Trophoblast cell (in vitro differentiated cells and primary cell): ENCODE measurements around the gene TTC21B.

Source experiments
- DNase-seq, 2 donors: peaks; one replicate each; pipeline ENCODE4 v3.0.0-alpha.2; 2016
- H2AFZ ChIP-seq: 2 replicates; pipeline ENCODE4 v1.6.1; 2013; ENCODE audit warnings: low read length, moderate library complexity, mild to moderate bottlenecking; ENCODE audit not compliant: insufficient read depth, poor library complexity
- H2AK5ac ChIP-seq: 2 replicates; pipeline ENCODE4 v1.6.1; 2013; ENCODE audit warnings: mild to moderate bottlenecking, low read length
- H2BK120ac ChIP-seq: 2 replicates; pipeline ENCODE4 v1.6.1; 2013; ENCODE audit warnings: low read length, mild to moderate bottlenecking, moderate library complexity; ENCODE audit not compliant: insufficient read depth, poor library complexity
- H2BK12ac ChIP-seq: 2 replicates; pipeline ENCODE4 v1.6.1; 2013; ENCODE audit warnings: mild to moderate bottlenecking, low read length, moderate library complexity
- H2BK5ac ChIP-seq: 2 replicates; pipeline ENCODE4 v1.6.1; 2013; ENCODE audit warnings: low read length, low read depth, moderate library complexity, mild to moderate bottlenecking; ENCODE audit not compliant: poor library complexity
- H3K14ac ChIP-seq: 2 replicates; pipeline ENCODE4 v1.6.1; 2013; ENCODE audit warnings: mild to moderate bottlenecking, low read length
- H3K18ac ChIP-seq: 2 replicates; pipeline ENCODE4 v1.6.1; 2013; ENCODE audit warnings: mild to moderate bottlenecking, low read length
- H3K23ac ChIP-seq: 2 replicates; pipeline ENCODE4 v1.6.1; 2013; ENCODE audit warnings: low read length
- H3K27ac ChIP-seq: 2 replicates; pipeline ENCODE4 v1.5.1; 2013; ENCODE audit warnings: low read depth, mild to moderate bottlenecking, inconsistent platforms, low read length, moderate library complexity
- H3K27me3 ChIP-seq: 2 replicates; pipeline ENCODE4 v1.6.1; 2013; ENCODE audit warnings: inconsistent platforms, mild to moderate bottlenecking, low read length, moderate library complexity; ENCODE audit not compliant: insufficient read depth
- H3K36me3 ChIP-seq, 2 experiments: 1 replicate in 1 of 2; 2 replicates in 1 of 2; pipeline ENCODE4 v1.6.1; 2013; ENCODE audit warnings: low read length in 2 of 2, mild to moderate bottlenecking in 2 of 2, moderate library complexity in 1 of 2; ENCODE audit not compliant: insufficient read depth in 2 of 2, control insufficient read depth in 1 of 2
- H3K4ac ChIP-seq: 2 replicates; pipeline ENCODE4 v1.6.1; 2013; ENCODE audit warnings: low read depth, mild to moderate bottlenecking, low read length, moderate library complexity
- H3K4me1 ChIP-seq, 2 experiments: 1 replicate in 1 of 2; 2 replicates in 1 of 2; pipeline ENCODE4 v1.6.1; 2013; ENCODE audit warnings: low read length in 2 of 2, mild to moderate bottlenecking in 2 of 2, moderate library complexity in 1 of 2; ENCODE audit not compliant: insufficient read depth in 2 of 2, control insufficient read depth in 1 of 2
- H3K4me2 ChIP-seq: 2 replicates; pipeline ENCODE4 v1.6.1; 2013; ENCODE audit warnings: inconsistent platforms, mild to moderate bottlenecking, low read length, moderate library complexity
- H3K4me3 ChIP-seq: 2 replicates; pipeline ENCODE4 v1.5.1; 2013; ENCODE audit warnings: mild to moderate bottlenecking, low read depth, low read length, inconsistent platforms
- H3K79me1 ChIP-seq: one replicate; pipeline ENCODE4 v1.6.1; 2013; ENCODE audit warnings: low read length
- H3K79me2 ChIP-seq: 2 replicates; pipeline ENCODE4 v1.6.1; 2013; ENCODE audit warnings: low read length, mild to moderate bottlenecking; ENCODE audit not compliant: control insufficient read depth, insufficient read depth, poor library complexity
- H3K9ac ChIP-seq: 2 replicates; pipeline ENCODE4 v1.6.1; 2013; ENCODE audit warnings: mild to moderate bottlenecking, low read length
- H3K9me3 ChIP-seq: 2 replicates; pipeline ENCODE4 v1.6.1; 2013; ENCODE audit warnings: low read depth, mild to moderate bottlenecking, control low read depth, inconsistent platforms, low read length; ENCODE audit not compliant: insufficient read depth
- H4K12ac ChIP-seq: 2 replicates; pipeline ENCODE4 v1.6.1; 2013; ENCODE audit warnings: low read depth, mild to moderate bottlenecking, low read length, moderate library complexity
- H4K8ac ChIP-seq: 2 replicates; pipeline ENCODE4 v1.6.1; 2013; ENCODE audit warnings: low read depth, mild to moderate bottlenecking, low read length, moderate library complexity
- H4K91ac ChIP-seq: one replicate; pipeline ENCODE4 v1.6.1; 2013; ENCODE audit warnings: low read depth, mild to moderate bottlenecking, low read length, moderate library complexity
- WGBS: extraction: QIAGEN DNeasy Blood & Tissue Kit; methylation state at CpG from one replicate; pipeline ENCODE4 v1.1.7; 2013; ENCODE audit warnings: missing lambda C conversion rate; ENCODE audit not compliant: insufficient read length, insufficient coverage; ENCODE audit errors: extremely low coverage; 5-methylcytosine and 5-hydroxymethylcytosine counted together

TTC21B gene

DNA sequence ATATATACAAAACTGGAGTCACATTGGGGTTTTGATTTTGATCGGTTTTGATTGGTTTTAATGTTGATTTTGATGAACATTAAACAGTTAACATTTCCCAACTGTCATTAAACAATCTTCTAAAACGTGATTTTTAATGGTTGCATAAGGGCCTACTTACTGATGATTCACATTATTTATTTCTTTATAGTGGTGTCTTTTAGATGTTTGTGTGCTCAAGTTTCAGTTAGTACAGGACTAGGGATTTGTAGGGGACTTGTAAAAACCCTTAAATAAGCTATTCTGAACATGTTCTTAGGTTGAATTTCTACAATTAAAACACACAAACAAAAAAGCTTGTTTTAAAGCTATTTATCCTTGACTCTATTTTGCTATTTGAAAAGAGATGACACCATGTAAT, 61.6 kb downstream of the TTC21B start:
- WGBS, result 100% methylated on average over 1 of the region's 2 CpGs
- no peak overlapping the region for H4K91ac ChIP-seq

DNA sequence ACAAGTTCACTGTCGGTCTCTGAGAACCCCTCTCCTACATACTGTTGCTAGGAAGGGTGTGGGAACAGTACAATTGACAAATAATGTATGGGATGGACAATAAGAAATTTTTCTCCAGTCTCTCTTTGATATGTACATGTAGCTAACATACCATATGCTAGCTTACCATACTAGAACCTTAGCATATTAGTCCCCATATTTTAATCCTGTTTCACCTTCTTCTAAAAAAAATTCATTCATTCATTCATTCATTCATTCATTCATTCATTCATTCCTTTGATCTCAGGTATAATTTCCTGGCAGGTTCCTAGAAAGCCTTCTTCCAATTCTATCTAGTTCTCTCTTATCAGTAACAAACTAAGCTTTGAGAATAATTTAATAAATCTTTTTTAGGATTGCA, 62.2 kb downstream of the TTC21B start:
- Histone ChIP-seq H3K79me2 (no peaks in the 10 kb centered on the region), H4K91ac (no peak overlapping the region), H3K27me3 (no peaks in the 10 kb centered on the region), H3K36me3 (peaks cover 0 to 3% of the 10 kb centered on the region in 2 experiments), H3K79me1 (no peaks in the 10 kb centered on the region), H3K4ac (no peak overlapping the region), H4K8ac (no peak overlapping the region), H2BK120ac (no peak overlapping the region), H2AK5ac (no peak overlapping the region), H3K9ac (no peak overlapping the region), H3K4me1 (peaks cover 2 to 3% of the 10 kb centered on the region in 2 experiments), H3K27ac (no peak overlapping the region), H3K4me2 (no peak overlapping the region), H3K14ac (no peak overlapping the region), H2BK5ac (no peak overlapping the region), H2BK12ac (no peak overlapping the region), H3K18ac (no peak overlapping the region), H3K23ac (no peak overlapping the region), H4K12ac (no peak overlapping the region), H3K4me3 (no peak overlapping the region), H2AFZ (no peak overlapping the region), H3K9me3 (no peaks in the 10 kb centered on the region)
- no peak for DNase-seq
- WGBS, result no CpG with 5 or more reads among the region's 1 CpG

More for the DNA sequence above, 61.6 kb downstream of the TTC21B start:
- no peak overlapping the region for H2BK12ac ChIP-seq
- no peak overlapping the region for H2AK5ac ChIP-seq
- no peak overlapping the region for H3K23ac ChIP-seq
- H3K4me3 ChIP-seq, result no peak overlapping the region
- no peak overlapping the region for H3K14ac ChIP-seq
- no peaks in the 10 kb centered on the region for H3K36me3 ChIP-seq
- no peak overlapping the region for H3K4me2 ChIP-seq
- no peak overlapping the region for H4K12ac ChIP-seq
- H3K27me3 ChIP-seq, result no peaks in the 10 kb centered on the region
- H3K4ac ChIP-seq, result no peak overlapping the region
- H3K9me3 ChIP-seq, result no peaks in the 10 kb centered on the region
- H4K8ac ChIP-seq, result no peak overlapping the region
- no peak overlapping the region for H2BK5ac ChIP-seq
- no peaks in the 10 kb centered on the region for H3K79me2 ChIP-seq
- H3K4me1 ChIP-seq, result peaks cover 2 to 3% of the 10 kb centered on the region in 2 experiments
- no peak overlapping the region for H3K9ac ChIP-seq
- no peak for DNase-seq
- no peak overlapping the region for H2BK120ac ChIP-seq
- H3K18ac ChIP-seq, result no peak overlapping the region
- H3K27ac ChIP-seq, result no peak overlapping the region
- no peaks in the 10 kb centered on the region for H3K79me1 ChIP-seq
- H2AFZ ChIP-seq, result no peak overlapping the region

DNA sequence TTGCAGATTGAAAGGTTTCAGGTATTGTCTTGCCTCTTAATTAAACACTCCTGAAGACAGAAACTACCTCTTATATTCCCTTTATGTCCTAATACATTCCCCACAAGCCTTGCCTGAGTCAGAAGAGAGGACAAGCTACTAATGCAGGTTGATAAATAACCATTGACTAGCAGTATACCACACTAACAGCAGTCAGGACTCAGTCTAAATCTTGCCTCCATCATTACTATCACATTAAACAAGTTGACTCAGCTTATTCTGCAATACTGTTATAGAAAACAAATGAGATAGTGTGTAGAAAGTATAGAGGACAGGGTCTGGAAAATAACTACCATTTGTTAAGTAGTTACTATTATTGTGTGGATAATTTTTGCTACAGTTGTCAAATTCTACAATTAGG, 63.8 kb downstream of the TTC21B start:
- Histone ChIP-seq H3K23ac (no peak overlapping the region), H4K91ac (no peak overlapping the region), H3K4me1 (peaks cover 2 to 3% of the 10 kb centered on the region in 2 experiments), H2AFZ (no peak overlapping the region), H3K36me3 (peaks cover 1 to 3% of the 10 kb centered on the region in 2 experiments), H3K14ac (no peak overlapping the region), H3K9ac (no peak overlapping the region), H3K4ac (no peak overlapping the region), H3K9me3 (no peaks in the 10 kb centered on the region), H4K12ac (no peak overlapping the region), H2AK5ac (no peak overlapping the region), H3K4me3 (no peak overlapping the region), H2BK12ac (no peak overlapping the region), H3K4me2 (no peak overlapping the region), H3K79me1 (no peaks in the 10 kb centered on the region), H4K8ac (no peak overlapping the region), H3K79me2 (no peaks in the 10 kb centered on the region), H3K27me3 (no peaks in the 10 kb centered on the region), H2BK120ac (no peak overlapping the region), H3K18ac (no peak overlapping the region), H2BK5ac (no peak overlapping the region), H3K27ac (no peak overlapping the region)
- no peak for DNase-seq

DNA sequence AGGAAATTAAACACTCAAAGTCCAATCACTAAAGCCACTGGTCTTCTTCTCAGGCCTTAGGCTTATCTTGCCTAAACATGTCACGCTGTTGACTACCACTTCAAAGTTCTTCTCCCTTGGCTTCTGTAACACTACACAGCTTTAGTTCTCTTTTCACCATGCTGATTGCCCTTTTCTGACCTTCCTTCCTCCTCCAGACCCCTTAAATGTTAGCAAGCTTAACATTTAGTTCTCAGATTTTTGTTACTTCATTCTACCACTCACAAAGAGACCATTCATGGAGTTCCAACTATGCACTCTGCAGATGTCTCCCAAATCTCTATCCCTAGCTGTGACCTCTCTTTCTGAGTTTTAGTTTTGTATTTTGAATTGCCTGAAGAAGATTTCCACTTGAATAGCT, 64.4 kb downstream of the TTC21B start:
- H3K4me1 ChIP-seq, result peaks cover 2 to 3% of the 10 kb centered on the region in 2 experiments
- H3K36me3 ChIP-seq, result peaks cover 1 to 3% of the 10 kb centered on the region in 2 experiments
- H3K18ac ChIP-seq, result no peak overlapping the region
- H3K14ac ChIP-seq, result no peak overlapping the region
- no peaks in the 10 kb centered on the region for H3K9me3 ChIP-seq
- H2BK120ac ChIP-seq, result no peak overlapping the region
- H4K12ac ChIP-seq, result no peak overlapping the region
- no peak overlapping the region for H3K4me3 ChIP-seq
- H4K8ac ChIP-seq, result no peak overlapping the region
- H3K27ac ChIP-seq, result no peak overlapping the region
- no peak overlapping the region for H3K9ac ChIP-seq
- H4K91ac ChIP-seq, result no peak overlapping the region
- H2AFZ ChIP-seq, result no peak overlapping the region
- no CpG with 5 or more reads among the region's 1 CpG for WGBS
- no peak overlapping the region for H2BK12ac ChIP-seq
- no peak for DNase-seq
- H3K27me3 ChIP-seq, result no peaks in the 10 kb centered on the region
- no peak overlapping the region for H2AK5ac ChIP-seq
- H3K4me2 ChIP-seq, result no peak overlapping the region
- H2BK5ac ChIP-seq, result no peak overlapping the region
- H3K79me1 ChIP-seq, result no peaks in the 10 kb centered on the region
- no peaks in the 10 kb centered on the region for H3K79me2 ChIP-seq
- no peak overlapping the region for H3K4ac ChIP-seq
- no peak overlapping the region for H3K23ac ChIP-seq
